Prostate gland (tissue), 2 donors: ENCODE results near the gene OTOP2. TPM values are rescaled to one million over a fixed set of nuclear protein-coding genes. Genes with fewer than 3 reads are reported as not detected.

Experiments
- DNase-seq: peaks from one replicate; pipeline ENCODE4 v3.0.0-alpha.2; 2019; ENCODE audit warnings: low spot score
- H3K27ac ChIP-seq, 2 donors: fragments of 200-600 bp; sonication (generic); 2 replicates each; pipeline ENCODE4 v1.5.1; 2017 to 2019
- H3K27me3 ChIP-seq: fragments of 200-600 bp; sonication (generic); replicated peaks from 2 replicates; pipeline ENCODE4 v1.5.1; 2019; ENCODE audit not compliant: insufficient read depth
- H3K36me3 ChIP-seq, 2 donors: fragments of 200-600 bp; sonication (generic); 1 replicate in 1 of 2; 2 replicates in 1 of 2; pipeline versions ENCODE4 v1.5.1 to v1.8.1; 2017 to 2019
- H3K4me1 ChIP-seq: fragments of 200-600 bp; sonication (generic); replicated peaks from 2 replicates; pipeline ENCODE4 v1.5.1; 2019
- H3K4me3 ChIP-seq, 2 donors: fragments of 200-600 bp; sonication (generic); 2 replicates each; pipeline ENCODE4 v1.5.1; 2017 to 2019
- H3K9me3 ChIP-seq: fragments of 200-600 bp; sonication (generic); 2 replicates; pipeline ENCODE4 v1.5.1; 2017
- CTCF ChIP-seq, 4 experiments: fragments of 200-600 bp in 2 of 4; fragments of 450-650 bp in 2 of 4; sonication (generic) in 2 of 4; IDR thresholded peaks; 1 replicate in 3 of 4; 2 replicates in 1 of 4; pipeline ENCODE4 v1.5.1; 2016 to 2019; ENCODE audit warnings: antibody characterized with exemption in 4 of 4, mild to moderate bottlenecking in 2 of 4, moderate library complexity in 2 of 4
- POLR2A ChIP-seq: fragments of 450-650 bp; IDR thresholded peaks from one replicate; pipeline ENCODE4 v1.6.1; 2016; ENCODE audit warnings: antibody characterized with exemption, mild to moderate bottlenecking
- POLR2AphosphoS5 ChIP-seq: sonication (generic); formaldehyde crosslinking; IDR thresholded peaks from one replicate; pipeline ENCODE4 v1.6.1; 2017; ENCODE audit warnings: antibody characterized with exemption
- WGBS: methylation state at CpG from one replicate; pipeline ENCODE4 v1.1.5; 2018; 5-methylcytosine and 5-hydroxymethylcytosine counted together
- intact Hi-C: fragments of 100-400 bp; cut with DNase I; formaldehyde crosslinking; loops from one replicate; pipeline ENCODE4 v1.14.2; 2022
- total RNA-seq, 2 donors: library from RNA; depleted of rRNA; stranded (reverse); fragments of >200 nt; gene quantifications; one replicate each; pipeline ENCODE4 v1.1.0, GENCODE V29; 2016

The OTOP2 gene
- total RNA-seq, 2 donors from 2014 or later, result 0.85 TPM; not detected in 1

- H3K4me3 ChIP-seq, result no peak overlapping the region
- no peak overlapping the region for H3K27ac ChIP-seq
- H3K9me3 ChIP-seq, result no peaks in the 10 kb centered on the region
- DNase-seq, result no peak
- peaks cover 5% of the 10 kb centered on the region for H3K27me3 ChIP-seq
- H3K4me1 ChIP-seq, result peaks cover 3% of the 10 kb centered on the region
- 90% methylated on average over 5 of the region's 5 CpGs for WGBS
- no peak for TF ChIP-seq POLR2AphosphoS5
- TF ChIP-seq POLR2A, result no peak
- no peak for TF ChIP-seq CTCF (IDR thresholded peaks at IDR 0.05)
- no peaks in the 10 kb centered on the region for H3K36me3 ChIP-seq
- intact Hi-C loops, result no loop called here
Observed at GRCh38 chr17:74918906-74919305, 5.2 kb upstream of the OTOP2 start.

GRCh38 chr17:74919440-74920305 is 4.4 kb upstream of the OTOP2 start:
- H3K27ac ChIP-seq, result no peak overlapping the region
- H3K9me3 ChIP-seq, result no peaks in the 10 kb centered on the region
- 86% methylated on average over 63 of the region's 67 CpGs for WGBS
- H3K4me1 ChIP-seq, result peaks cover 7% of the 10 kb centered on the region
- DNase-seq, result no peak
- H3K36me3 ChIP-seq, result no peaks in the 10 kb centered on the region
- intact Hi-C loops, result no loop called here
- no peak for TF ChIP-seq POLR2A
- TF ChIP-seq POLR2AphosphoS5, result no peak
- TF ChIP-seq CTCF (IDR thresholded peaks at IDR 0.05), result no peak
- H3K27me3 ChIP-seq, result peaks cover 12% of the 10 kb centered on the region
- H3K4me3 ChIP-seq, result no peak overlapping the region

GRCh38 chr17:74920306-74920620 is 3.8 kb upstream of the OTOP2 start:
- intact Hi-C loops, result no loop called here
- TF ChIP-seq CTCF (IDR thresholded peaks at IDR 0.05), result no peak
- TF ChIP-seq POLR2AphosphoS5, result no peak
- no peak for TF ChIP-seq POLR2A
- peaks cover 18% of the 10 kb centered on the region for H3K27me3 ChIP-seq
- H3K9me3 ChIP-seq, result no peaks in the 10 kb centered on the region
- H3K4me3 ChIP-seq, result no peak overlapping the region
- no peak overlapping the region for H3K27ac ChIP-seq
- no peak for DNase-seq
- peaks cover 7% of the 10 kb centered on the region for H3K4me1 ChIP-seq
- WGBS, result 86% methylated on average over 26 of the region's 27 CpGs
- H3K36me3 ChIP-seq, result no peaks in the 10 kb centered on the region

GRCh38 chr17:74920642-74921025 is 3.4 kb upstream of the OTOP2 start:
- WGBS, result 47% methylated on average over 6 of the region's 6 CpGs
- intact Hi-C loops, result no loop called here
- peaks cover 7% of the 10 kb centered on the region for H3K4me1 ChIP-seq
- TF ChIP-seq POLR2A, result no peak
- no peak for TF ChIP-seq CTCF (IDR thresholded peaks at IDR 0.05)
- no peak for TF ChIP-seq POLR2AphosphoS5
- H3K9me3 ChIP-seq, result no peaks in the 10 kb centered on the region
- H3K27ac ChIP-seq, result no peak overlapping the region
- peaks cover 20% of the 10 kb centered on the region for H3K27me3 ChIP-seq
- H3K4me3 ChIP-seq, result no peak overlapping the region
- H3K36me3 ChIP-seq, result no peaks in the 10 kb centered on the region
- no peak for DNase-seq

GRCh38 chr17:74921026-74921681 is 2.9 kb upstream of the OTOP2 start:
- DNase-seq, result no peak
- Histone ChIP-seq H3K27me3 (peaks cover 22% of the 10 kb centered on the region), H3K9me3 (no peaks in the 10 kb centered on the region), H3K4me1 (peaks cover 7% of the 10 kb centered on the region), H3K27ac (no peak overlapping the region), H3K36me3 (no peaks in the 10 kb centered on the region), H3K4me3 (no peak overlapping the region)
- TF ChIP-seq POLR2A, result no peak
- no peak for TF ChIP-seq CTCF (IDR thresholded peaks at IDR 0.05)
- TF ChIP-seq POLR2AphosphoS5, result no peak
- intact Hi-C loops, result no loop called here
- WGBS, result 30% methylated on average over 19 of the region's 19 CpGs
